HL-60 (cell line): Measurements from ENCODE around the gene STXBP5L.
"Not testable (repeated sequence)": the region's sequence is repeated elsewhere in the genome, so short reads cannot be mapped to it uniquely, and the experiment has no call there.

Experiments
- DNase-seq, 2 experiments: peaks; one replicate each; pipeline ENCODE4 v3.0.0-alpha.2; 2010 to 2020; ENCODE audit warnings: low read depth in 1 of 2, low spot score in 1 of 2
- H3K27ac ChIP-seq: fragments of 250-450 bp; sonication (Bioruptor Pico); replicated peaks from 2 replicates; pipeline ENCODE4 v1.5.1; 2020; ENCODE audit warnings: mild to moderate bottlenecking, moderate library complexity
- H3K27me3 ChIP-seq: fragments of 250-450 bp; sonication (Bioruptor Pico); 2 replicates; pipeline ENCODE4 v1.5.1; 2021; ENCODE audit warnings: mild to moderate bottlenecking, moderate library complexity; ENCODE audit not compliant: insufficient read depth, poor library complexity, severe bottlenecking
- H3K4me3 ChIP-seq: replicated peaks from 2 replicates; pipeline ENCODE4 v1.5.1; 2011; ENCODE audit warnings: mild to moderate bottlenecking, control low read depth, low read length; ENCODE audit not compliant: insufficient read depth
- GABPA ChIP-seq: IDR thresholded peaks from 2 replicates; pipeline ENCODE4 v1.6.1; 2012; ENCODE audit warnings: low read depth
- POLR2AphosphoS5 ChIP-seq: IDR thresholded peaks from 2 replicates; pipeline ENCODE4 v1.6.1; 2012; ENCODE audit warnings: low read depth
- REST ChIP-seq: IDR thresholded peaks from 2 replicates; pipeline ENCODE4 v1.6.1; 2012; ENCODE audit warnings: low read depth; ENCODE audit not compliant: insufficient replicate concordance
- SPI1 ChIP-seq: IDR thresholded peaks from 2 replicates; pipeline ENCODE4 v1.6.1; 2012; ENCODE audit warnings: low read depth, mild to moderate bottlenecking, borderline replicate concordance
- TF ChIP-seq, protein P1 (sequence below): IDR thresholded peaks from one replicate; pipeline ENCODE4 v1.5.1; 2011; ENCODE audit warnings: low read length, control low read depth, inconsistent platforms; ENCODE audit not compliant: insufficient read depth

The STXBP5L gene

DNA sequence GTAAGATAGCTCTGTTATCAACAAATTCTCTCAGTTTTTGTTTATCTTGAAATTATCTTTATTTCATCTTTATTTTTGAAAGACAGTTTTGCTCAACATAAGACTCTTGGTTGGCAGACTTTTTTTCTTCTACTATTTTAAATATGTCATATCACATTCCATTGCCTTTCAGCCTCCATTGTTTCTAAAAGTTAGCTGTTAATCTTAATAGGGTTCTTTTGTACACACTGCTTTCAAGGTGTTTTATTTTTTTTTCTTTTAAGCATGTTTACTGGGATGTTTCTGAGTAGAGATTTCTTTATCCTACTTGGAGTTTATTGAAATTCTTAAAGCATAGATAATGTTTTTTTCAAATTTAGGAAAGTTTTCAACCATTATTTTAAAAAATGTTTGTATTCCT is 294.6 kb downstream of the STXBP5L start:
- Histone ChIP-seq H3K27me3 (no peaks in the 10 kb centered on the region), H3K4me3 (no peak overlapping the region), H3K27ac (no peak overlapping the region)
- no peak for DNase-seq
- TF ChIP-seq POLR2AphosphoS5 (no peak), SPI1 (no peak), GABPA (no peak), REST (no peak)
- TF ChIP-seq, protein P1, sequence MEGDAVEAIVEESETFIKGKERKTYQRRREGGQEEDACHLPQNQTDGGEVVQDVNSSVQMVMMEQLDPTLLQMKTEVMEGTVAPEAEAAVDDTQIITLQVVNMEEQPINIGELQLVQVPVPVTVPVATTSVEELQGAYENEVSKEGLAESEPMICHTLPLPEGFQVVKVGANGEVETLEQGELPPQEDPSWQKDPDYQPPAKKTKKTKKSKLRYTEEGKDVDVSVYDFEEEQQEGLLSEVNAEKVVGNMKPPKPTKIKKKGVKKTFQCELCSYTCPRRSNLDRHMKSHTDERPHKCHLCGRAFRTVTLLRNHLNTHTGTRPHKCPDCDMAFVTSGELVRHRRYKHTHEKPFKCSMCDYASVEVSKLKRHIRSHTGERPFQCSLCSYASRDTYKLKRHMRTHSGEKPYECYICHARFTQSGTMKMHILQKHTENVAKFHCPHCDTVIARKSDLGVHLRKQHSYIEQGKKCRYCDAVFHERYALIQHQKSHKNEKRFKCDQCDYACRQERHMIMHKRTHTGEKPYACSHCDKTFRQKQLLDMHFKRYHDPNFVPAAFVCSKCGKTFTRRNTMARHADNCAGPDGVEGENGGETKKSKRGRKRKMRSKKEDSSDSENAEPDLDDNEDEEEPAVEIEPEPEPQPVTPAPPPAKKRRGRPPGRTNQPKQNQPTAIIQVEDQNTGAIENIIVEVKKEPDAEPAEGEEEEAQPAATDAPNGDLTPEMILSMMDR, result no peak

DNA sequence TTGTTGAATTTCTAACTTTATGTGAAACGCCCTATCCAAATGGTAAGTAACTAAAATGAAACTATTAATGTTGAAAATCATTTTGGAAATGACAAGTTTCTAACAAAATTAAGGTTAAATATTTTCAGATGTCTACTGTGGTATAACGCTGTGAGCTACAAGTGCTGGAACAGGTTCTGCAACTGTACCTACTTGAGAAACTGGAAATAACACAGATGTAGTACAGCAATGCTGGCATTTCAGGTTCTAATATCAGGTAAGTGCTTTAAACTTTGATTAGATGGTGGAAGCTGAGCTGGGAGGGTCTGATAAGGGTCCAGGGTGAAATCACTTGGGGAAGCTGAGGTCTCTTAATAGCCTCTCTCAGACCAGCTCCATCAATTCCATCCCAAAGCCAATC is 315.1 kb downstream of the STXBP5L start:
- no peak overlapping the region for H3K4me3 ChIP-seq
- TF ChIP-seq, protein P1, result no peak
- no peak for TF ChIP-seq GABPA
- TF ChIP-seq SPI1, result no peak
- no peak for TF ChIP-seq REST
- no peak for TF ChIP-seq POLR2AphosphoS5
- DNase-seq, result no peak
- no peak overlapping the region for H3K27ac ChIP-seq
- H3K27me3 ChIP-seq, result no peaks in the 10 kb centered on the region

- Histone ChIP-seq H3K4me3 (no peak overlapping the region), H3K27me3 (no peaks in the 10 kb centered on the region), H3K27ac (no peak overlapping the region)
- TF ChIP-seq GABPA (no peak), SPI1 (no peak), POLR2AphosphoS5 (no peak), REST (no peak)
- TF ChIP-seq, protein P1, result no peak
- no peak for DNase-seq
Observed at GRCh38 chr3:121228971-121229370, 321.0 kb downstream of the STXBP5L start.

GRCh38 chr3:121230194-121230593 is 322.2 kb downstream of the STXBP5L start:
- not testable (repeated sequence) for H3K27me3 ChIP-seq, H3K4me3 ChIP-seq, H3K27ac ChIP-seq, DNase-seq
